ENCODE data around the gene FAM53A.

DNA sequence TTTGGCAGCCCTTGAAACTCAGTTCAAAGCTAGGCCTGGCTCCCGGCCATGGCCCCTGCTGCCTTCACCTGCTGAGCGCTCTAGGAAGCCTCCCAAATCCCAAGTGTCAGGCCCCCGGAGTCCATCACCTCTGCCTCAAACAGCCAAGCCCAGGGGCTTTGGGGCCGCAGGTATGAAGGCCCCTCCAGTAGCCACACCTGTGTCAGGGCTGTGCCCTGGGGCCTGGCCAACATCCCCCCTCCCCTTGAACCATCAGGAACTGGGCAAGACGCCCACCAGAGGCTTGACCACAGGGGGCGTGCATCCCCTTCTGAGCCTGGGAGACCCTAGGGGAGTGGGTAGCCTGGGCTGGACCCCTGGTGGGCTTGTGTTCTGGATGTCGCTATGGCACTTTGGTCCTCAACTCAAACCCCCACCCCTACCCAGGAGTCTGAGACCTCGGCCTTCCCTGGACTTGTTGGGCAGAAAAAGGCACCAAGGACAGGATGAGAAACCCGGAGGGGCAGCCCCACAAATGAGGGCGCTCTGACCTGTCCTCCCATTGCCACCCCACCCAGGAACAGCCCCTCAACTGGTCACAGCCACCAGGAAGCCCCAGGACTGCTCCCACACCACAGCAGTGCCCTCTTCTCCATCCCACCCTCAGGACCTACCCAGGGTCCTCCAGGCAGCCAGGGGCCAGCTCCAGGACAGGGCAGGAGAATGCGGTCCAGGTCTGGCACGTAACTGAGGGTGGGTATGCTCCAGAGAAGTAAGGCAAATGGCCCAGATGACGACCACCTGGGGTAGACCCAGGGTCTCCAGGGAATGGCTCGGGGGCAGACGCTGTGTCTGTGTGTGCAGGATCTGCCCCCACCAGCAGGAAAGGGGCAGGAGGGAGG is 32.2 kb upstream of the FAM53A start:
- no peak for TF ChIP-seq ZNF143 (CRISPR knock-in tag; IDR thresholded peaks at IDR 0.05)
- no peak for TF ChIP-seq SUZ12 (IDR thresholded peaks at IDR 0.05; ENCODE audit: low read depth, low read length)
- TF ChIP-seq, protein P1, sequence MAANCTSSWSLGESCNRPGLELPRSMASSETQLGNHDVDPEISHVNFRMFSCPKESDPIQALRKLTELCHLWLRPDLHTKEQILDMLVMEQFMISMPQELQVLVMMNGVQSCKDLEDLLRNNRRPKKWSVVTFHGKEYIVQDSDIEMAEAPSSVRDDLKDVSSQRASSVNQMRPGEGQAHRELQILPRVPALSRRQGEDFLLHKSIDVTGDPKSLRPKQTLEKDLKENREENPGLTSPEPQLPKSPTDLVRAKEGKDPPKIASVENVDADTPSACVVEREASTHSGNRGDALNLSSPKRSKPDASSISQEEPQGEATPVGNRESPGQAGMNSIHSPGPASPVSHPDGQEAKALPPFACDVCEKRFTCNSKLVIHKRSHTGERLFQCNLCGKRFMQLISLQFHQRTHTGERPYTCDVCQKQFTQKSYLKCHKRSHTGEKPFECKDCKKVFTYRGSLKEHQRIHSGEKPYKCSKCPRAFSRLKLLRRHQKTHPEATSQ (CRISPR knock-in tag; IDR thresholded peaks at IDR 0.05; ENCODE audit: borderline replicate concordance), result no peak
- TF ChIP-seq, protein P2, sequence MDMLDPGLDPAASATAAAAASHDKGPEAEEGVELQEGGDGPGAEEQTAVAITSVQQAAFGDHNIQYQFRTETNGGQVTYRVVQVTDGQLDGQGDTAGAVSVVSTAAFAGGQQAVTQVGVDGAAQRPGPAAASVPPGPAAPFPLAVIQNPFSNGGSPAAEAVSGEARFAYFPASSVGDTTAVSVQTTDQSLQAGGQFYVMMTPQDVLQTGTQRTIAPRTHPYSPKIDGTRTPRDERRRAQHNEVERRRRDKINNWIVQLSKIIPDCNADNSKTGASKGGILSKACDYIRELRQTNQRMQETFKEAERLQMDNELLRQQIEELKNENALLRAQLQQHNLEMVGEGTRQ (IDR thresholded peaks at IDR 0.05; ENCODE audit: low read depth, low read length), result no peak
- TF ChIP-seq, protein P2 (CRISPR knock-in tag; IDR thresholded peaks at IDR 0.05; ENCODE audit: borderline replicate concordance), result no peak
- TF ChIP-seq POLR2A (IDR thresholded peaks at IDR 0.05; ENCODE audit: insufficient read depth in 1 of 2, low read depth in 2 of 2, low read length in 2 of 2), result no peak
- TF ChIP-seq, protein P3, sequence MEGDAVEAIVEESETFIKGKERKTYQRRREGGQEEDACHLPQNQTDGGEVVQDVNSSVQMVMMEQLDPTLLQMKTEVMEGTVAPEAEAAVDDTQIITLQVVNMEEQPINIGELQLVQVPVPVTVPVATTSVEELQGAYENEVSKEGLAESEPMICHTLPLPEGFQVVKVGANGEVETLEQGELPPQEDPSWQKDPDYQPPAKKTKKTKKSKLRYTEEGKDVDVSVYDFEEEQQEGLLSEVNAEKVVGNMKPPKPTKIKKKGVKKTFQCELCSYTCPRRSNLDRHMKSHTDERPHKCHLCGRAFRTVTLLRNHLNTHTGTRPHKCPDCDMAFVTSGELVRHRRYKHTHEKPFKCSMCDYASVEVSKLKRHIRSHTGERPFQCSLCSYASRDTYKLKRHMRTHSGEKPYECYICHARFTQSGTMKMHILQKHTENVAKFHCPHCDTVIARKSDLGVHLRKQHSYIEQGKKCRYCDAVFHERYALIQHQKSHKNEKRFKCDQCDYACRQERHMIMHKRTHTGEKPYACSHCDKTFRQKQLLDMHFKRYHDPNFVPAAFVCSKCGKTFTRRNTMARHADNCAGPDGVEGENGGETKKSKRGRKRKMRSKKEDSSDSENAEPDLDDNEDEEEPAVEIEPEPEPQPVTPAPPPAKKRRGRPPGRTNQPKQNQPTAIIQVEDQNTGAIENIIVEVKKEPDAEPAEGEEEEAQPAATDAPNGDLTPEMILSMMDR (CRISPR knock-in tag; IDR thresholded peaks at IDR 0.05), result no peak

Data from HepG2 (cell line).